ENCODE data around the gene IQGAP2. TPM values are rescaled to one million over a fixed set of nuclear protein-coding genes. Genes with fewer than 3 reads are reported as not detected.

The IQGAP2 gene
- total and polyA plus RNA-seq, 2 of the 8 experiments (the other 6 are each of a cell fraction or from before 2014, with no cell fraction given) = 19.7 to 66.0 TPM

GRCh38 chr5:76703707-76704106 is 300.6 kb downstream of the IQGAP2 start (continued):
- TF ChIP-seq POLR2AphosphoS5 (IDR thresholded peaks at IDR 0.05; ENCODE audit: low read depth, low read length) (no peak), EP300 (IDR thresholded peaks at IDR 0.05; ENCODE audit: borderline replicate concordance in 1 of 2, low read depth in 2 of 2, low read length in 2 of 2) (no peak), SP2 (IDR thresholded peaks at IDR 0.05; ENCODE audit: low read length) (no peak)

Data from H1 (cell line).